22Rv1 (cell line): ENCODE data around the gene SF3B5.
"Not testable (repeated sequence)": the region's sequence is repeated elsewhere in the genome, so short reads cannot be mapped to it uniquely, and the experiment has no call there.

Source experiments
- ZFX ChIP-seq: fragments of 450-650 bp; IDR thresholded peaks from 2 replicates; pipeline ENCODE4 v1.6.1; 2017; ENCODE audit warnings: antibody characterized with exemption, borderline replicate concordance
- TF ChIP-seq, protein P1 (sequence below): fragments of 450-650 bp; IDR thresholded peaks from 2 replicates; pipeline ENCODE4 v1.5.1; 2017; ENCODE audit warnings: mild to moderate bottlenecking

DNA sequence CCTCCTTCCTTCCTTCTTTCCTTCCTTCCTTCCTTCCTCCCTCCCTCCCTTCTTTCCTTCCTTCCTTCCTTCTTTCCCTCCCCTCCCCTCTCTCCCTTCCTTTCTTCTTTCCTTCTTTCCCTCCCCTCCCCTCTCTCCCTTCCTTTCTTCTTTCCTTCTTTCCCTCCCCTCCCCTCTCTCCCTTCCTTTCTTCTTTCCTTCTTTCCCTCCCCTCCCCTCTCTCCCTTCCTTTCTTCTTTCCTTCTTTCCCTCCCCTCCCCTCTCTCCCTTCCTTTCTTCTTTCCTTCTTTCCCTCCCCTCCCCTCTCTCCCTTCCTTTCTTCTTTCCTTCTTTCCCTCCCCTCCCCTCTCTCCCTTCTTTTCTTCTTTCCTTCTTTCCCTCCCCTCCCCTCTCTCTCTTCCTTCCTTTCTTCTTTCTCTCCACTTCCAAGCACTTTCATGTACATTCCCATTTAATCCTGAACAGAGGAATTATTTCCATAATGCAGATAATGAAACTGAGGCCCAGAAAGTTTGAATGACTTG lies 36.9 kb upstream of the SF3B5 start:
- TF ChIP-seq, protein P1, sequence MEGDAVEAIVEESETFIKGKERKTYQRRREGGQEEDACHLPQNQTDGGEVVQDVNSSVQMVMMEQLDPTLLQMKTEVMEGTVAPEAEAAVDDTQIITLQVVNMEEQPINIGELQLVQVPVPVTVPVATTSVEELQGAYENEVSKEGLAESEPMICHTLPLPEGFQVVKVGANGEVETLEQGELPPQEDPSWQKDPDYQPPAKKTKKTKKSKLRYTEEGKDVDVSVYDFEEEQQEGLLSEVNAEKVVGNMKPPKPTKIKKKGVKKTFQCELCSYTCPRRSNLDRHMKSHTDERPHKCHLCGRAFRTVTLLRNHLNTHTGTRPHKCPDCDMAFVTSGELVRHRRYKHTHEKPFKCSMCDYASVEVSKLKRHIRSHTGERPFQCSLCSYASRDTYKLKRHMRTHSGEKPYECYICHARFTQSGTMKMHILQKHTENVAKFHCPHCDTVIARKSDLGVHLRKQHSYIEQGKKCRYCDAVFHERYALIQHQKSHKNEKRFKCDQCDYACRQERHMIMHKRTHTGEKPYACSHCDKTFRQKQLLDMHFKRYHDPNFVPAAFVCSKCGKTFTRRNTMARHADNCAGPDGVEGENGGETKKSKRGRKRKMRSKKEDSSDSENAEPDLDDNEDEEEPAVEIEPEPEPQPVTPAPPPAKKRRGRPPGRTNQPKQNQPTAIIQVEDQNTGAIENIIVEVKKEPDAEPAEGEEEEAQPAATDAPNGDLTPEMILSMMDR, result not testable (repeated sequence)
- not testable (repeated sequence) for TF ChIP-seq ZFX
